ENCODE measurements around the gene MTURN.
A peak's percentile ranks its signal among the peaks of the same experiment; 100 is the strongest.

Gene MTURN

DNA sequence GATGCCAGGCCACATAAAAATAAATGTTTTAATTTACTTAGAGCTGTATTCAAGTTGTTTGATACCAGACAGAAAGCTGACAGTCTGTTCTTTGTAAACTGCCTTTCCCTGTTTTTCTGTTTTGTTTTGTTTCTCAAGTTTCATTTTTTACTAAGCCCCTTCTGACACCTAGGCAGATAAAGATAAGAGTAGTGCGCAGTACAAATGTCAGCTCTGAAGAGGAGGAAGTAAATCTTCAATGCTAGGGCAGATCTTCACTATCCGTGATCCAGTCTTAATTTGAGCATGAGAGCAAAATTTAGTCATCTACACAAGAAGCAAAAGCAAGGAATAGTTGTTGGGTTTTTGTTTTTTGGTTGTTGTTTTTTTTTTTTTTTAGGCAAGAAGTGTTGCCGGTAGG lies 27.3 kb downstream of the MTURN start:
- DNase-seq (ENCODE audit: low spot score): no peak

DNA sequence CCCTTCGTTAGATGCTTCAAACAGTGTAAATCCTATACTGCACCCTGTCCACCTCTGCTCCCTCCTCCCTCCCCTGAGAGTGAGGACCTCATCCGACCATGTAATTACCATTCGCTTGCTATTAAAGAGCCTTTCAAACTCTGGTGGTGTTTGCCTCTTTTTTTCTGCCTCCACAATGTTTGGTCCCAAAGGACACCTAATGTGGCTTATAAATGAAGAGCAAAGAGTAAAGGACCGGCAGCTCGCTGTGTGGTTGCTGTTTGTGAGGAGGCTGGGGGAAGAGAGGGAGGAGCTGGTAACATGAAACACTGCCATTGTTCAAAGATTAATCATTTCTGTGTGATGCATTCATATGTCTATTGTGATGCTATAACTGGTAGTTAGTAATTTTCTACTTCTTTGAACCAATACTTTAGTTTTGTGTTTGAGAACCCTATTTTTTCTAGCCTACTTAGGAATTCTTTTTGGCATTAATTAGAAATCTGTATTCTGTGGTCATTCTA lies 27.9 kb downstream of the MTURN start:
- peak; percentile 80 for DNase-seq (ENCODE audit: low spot score)

DNA sequence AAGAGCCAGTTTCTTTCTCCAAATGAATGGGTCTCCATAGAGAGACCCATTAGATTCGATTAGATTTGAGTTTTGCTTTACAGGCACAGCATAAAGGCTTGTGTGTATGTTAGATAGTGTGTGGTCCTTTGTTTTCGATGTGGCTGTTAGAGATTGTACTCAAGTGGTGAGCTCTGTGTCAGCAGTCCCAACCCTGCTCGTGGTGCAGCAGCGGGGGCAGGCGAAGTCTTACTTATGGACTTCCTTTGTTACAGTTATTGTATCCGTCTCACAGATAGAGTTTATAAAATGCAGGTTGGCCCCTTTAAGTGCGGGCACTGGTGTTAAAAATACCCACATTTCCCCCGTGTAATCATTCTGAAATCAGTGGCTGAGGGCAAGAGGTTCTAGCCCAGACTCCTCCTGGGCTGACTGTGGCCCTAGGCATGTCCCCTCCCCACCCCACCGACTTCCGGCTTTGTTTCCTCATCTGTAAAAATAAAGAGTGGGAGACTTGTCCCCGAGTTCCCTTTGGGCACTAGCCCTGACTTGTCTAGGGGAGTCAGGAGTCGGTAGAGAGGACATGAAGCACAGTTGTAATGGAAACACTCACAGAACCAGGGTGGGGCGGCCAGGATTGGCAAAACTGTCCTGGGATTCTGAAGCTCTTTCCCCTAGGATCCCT lies 28.6 kb downstream of the MTURN start:
- peak; percentile 83 for DNase-seq (ENCODE audit: low spot score)

DNA sequence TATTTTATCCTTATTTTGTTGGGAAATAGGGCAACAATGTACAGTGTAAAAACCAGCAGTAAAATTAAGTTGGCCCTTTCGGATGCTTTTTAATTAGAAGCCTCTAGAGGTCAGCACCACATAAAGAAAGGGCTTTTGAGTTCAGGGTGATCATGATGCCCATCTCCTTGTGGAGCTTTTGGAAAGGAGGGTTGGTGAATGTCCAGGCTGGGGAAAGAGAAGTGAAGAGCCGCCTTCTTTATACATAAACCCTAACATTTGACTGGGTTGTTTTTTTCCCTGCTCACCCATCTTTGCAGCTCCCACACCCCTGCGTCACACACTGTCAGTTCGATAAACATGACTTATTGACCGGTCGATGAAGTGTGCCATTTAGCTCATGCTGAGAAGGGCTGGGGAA lies 29.8 kb downstream of the MTURN start:
- DNase-seq (ENCODE audit: low spot score): peak; percentile 78

DNA sequence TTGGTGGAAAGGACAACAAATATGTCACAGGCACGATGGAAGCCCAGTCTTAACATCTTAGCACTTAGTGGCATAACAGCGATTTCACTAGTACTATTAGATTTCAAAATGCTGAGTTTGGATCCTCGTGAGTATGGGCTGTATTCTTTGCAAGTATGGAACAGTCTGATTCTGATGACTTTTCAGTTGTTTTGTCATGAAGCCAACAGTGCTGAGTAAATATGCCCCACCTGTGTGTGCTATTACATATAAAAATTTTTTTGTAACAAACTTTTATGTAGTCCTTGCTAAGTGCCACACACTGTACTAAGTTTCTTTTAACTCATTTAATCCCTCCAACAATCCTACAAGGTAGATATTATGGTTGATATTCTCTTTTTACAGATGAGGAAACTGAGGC lies 30.8 kb downstream of the MTURN start:
- DNase-seq (ENCODE audit: low spot score): no peak

DNA sequence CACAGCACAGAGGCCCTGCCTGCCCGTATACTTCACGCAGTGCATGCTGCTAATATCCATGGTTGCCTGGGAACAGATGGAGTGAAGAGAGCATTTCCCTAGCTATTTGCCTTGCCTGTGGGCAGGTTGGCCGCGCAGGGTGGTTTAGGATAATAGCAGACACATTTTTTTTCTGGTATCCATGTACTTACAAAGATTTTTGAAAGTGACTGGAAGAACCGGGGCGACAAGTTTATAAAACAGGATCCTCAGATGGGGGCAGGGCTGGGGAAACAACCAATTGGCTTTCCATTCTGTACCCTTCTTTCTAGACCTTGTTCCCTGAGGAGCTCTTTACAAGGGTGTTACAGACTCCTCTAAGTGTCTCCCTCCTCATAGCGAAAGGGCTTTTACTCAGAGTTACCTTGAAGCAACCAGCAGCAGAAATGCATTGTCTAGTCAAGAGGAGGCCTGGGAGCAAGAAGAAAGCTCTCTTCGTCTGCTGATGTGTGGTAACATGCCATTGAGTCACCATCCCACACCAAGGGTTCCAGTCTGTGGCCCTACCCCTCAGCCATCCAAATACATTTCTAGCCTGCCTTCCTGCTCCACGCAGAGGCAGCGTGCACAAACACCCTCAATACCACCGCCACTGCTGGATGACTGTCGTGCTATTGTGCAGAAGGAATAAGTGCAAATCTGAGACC lies 31.5 kb downstream of the MTURN start:
- DNase-seq (ENCODE audit: low spot score): no peak

DNA sequence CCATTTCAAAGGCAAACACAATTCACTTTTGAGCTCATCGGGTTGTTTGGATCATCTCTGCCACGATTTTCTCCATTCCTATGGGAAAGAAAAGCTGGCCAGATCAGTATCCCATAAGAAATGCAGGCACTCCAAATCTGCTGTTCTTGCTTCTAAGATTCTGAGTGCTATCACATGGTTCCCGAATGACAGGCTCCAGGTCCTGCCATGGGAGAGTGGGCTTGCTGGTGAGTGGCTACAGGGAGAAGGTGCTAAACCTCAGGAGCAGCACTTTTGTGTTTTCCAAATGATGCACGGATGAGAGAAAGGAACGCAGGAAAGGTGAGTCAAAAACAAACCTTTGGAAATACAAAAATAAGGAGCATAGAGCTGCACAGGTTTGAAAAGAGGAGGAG lies 32.1 kb downstream of the MTURN start:
- no peak for DNase-seq (ENCODE audit: low spot score)

DNA sequence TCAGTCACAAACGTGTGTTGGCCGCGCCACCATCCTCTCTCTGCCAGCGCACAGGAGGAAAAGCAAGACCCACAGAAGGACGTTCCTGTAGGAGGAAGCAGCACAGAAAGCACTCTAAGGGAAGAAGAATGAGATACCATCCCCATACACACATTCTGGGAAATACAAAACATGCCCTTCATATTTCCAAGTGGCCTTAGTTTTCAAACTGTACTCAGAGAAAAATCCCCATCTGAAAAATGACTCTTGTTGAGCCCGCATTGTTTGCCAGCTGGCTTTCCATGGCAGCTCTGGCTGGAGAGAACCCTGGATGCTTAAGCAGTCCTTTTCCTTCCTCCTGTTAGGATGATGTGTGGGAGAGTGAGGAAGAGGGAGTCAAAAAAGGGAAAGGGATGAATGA lies 33.1 kb downstream of the MTURN start:
- no peak for DNase-seq (ENCODE audit: low spot score)

DNA sequence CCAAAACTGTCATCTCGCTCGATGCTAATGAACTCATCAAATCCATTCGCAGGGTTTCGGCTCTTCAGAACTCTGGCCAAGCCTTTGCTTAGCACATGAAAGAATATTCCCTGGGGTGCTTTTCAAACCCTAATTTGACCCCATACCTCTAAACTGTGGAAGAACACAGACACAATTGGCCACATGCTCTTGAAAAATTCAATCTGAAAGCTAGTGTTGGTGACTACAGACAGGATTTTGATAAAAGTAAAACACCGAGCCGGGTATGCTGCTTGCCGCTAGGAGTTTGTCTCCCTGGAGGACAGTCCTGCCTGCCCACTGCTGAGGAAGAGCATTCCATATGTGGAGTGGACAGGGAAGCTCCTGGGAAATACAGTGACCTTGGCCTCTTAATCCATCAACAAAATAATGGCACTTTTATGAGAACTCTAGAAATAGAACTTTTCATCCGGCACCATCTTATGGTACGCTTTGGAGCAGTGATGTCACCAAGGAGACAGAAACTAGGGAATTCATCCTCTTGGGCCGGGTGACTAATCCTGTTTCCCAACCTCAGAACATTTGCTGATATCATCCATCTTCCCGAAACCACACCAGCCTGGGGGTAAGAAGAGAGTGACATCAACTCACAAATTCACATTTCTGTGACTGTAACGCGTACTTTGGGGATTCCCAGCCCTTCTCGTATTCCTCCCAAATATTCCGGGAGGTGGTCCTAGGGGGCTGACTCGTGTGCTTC lies 34.2 kb downstream of the MTURN start:
- DNase-seq (ENCODE audit: low spot score): no peak

DNA sequence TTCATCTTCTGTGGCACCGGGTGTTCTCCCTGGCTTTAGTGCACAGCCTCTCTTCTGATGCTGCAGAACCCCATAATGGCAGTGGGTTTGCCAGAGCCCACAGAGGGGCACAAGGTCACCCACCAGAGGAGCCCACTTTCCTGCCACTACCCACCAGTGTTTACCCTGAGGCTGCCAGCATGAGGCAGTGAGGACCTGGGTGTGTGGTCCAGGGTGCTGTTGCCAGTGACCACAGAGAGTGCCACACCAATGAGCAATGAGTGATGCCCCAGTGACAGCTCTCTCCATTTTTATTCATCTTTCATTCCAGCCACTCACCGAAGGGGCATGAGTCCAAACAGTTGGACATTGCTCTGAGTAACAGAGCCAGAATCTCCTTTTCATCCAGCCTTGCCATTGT lies 34.8 kb downstream of the MTURN start:
- no peak for DNase-seq (ENCODE audit: low spot score)

DNA sequence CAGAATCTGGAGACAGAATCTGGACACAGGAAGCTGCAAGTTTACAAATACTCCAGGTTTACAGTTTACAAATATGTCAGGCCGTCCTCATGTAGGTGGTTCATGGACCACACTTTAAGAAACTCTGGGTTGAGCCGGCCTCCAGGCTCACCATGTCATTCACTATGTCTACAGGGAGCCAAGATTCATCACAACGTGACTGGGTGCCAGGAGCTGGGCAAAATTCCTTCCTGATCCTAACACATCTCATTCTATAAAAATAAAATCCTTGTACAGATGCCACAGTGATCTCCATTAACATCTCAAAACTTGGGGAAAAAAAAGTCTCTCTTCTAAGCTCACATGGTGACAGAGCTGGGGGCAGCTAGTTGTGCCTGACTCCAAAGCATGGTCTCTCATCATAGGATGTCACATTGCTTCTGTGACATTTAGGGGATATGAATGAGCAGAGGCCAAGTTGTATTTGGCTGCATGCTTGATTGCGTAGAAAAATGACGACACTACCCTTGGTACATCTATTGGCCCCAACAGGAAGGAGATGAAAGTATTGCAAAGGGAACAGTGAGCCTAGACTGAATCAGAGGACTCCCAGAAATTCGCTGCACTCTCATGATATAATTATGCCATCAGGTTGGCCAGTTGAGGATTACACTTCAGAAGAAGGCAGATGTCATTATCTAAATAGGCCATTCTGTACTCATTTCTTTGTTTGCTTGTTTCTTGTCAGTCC lies 35.9 kb downstream of the MTURN start:
- no peak for DNase-seq (ENCODE audit: low spot score)

DNA sequence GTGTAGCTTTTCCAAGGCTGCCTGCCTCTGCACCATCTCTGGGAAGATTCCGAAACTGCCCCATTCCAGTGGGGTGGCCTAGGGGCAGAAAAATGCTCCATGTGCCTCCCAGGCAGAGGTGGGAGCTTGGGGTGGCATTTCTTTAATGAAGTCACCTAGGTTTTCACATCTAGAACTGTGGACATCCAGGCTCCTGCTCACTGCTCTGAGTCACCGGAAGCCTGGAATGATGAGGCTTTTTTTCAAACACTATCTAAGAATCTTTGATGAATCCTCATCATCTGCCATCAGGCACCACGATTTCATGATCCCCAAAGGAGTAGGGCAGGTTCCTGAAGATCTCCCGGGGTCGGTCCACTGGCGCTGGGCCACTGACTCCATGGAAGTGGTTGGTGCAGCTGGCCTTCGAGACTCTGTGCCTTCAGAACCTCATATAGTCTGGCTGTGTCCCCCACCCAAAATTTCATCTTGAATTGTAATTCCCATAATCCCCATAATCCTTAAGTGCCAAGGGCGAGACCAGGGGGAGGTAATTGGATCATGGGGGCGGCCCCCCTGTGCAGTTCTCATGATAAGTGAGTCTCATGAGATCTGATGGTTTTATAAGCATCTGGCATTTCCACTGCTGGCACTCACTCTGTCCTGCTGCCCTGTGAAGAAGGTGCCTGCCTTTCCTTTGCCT lies 37.1 kb downstream of the MTURN start:
- DNase-seq (ENCODE audit: low spot score): no peak

DNA sequence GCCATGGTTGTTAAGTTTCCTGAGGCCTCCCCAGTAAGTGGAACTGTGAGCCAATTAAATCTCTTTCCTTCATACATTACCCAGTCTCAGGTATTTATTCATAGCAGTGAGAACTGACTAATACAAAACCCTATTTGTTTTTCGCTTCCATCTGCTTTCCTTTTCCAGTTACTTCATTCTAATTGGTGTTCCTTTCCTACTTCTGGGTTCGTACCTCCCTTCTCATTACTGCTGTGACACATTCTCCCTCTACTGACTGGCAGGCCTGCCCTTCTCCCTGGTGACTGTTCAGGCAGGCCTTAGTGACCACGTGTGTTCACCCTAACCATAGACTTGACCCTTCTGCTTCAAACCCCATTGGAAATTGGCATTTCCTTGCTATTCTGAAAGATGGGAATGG lies 37.7 kb downstream of the MTURN start:
- no peak for DNase-seq (ENCODE audit: low spot score)

DNA sequence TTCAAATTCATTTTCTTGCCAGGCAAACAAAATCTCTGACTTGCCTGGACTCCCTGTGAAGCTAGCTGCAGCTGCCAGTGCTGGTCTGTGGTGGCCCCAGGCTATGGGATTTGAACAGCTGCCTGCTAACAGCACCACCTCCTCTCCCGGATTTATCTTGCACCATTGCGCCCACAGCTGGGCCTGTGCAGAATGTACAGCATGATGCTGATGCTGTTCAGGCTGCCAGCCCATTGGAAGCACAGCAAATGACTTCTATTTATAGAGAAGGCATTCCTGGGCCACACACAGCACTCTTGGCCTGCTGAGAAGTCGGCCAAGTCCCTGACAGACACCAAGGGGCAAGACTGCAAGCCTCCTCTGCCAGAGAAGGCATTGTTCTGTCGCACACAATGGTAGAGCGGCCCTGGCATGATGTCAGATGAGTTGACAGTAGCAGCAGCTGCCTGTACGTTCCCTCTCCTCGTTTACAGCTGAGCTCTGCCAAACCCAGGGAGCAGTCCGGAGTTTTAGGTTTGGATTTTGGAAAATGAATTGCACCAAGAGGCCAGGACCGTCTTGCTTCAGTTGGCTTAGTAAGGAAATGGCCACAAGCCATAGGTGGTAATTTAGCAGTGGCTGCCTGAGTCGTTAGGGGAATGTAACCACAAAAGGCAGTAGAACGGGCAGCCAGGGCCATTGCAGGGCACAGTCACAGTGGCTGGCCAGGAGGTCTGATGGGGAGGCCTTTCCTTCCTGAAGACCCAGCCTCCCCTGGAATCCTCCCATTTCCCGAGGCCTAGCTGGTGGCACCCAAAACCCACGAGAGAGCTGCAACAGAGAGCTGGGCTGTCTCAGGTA lies 38.5 kb downstream of the MTURN start:
- DNase-seq (ENCODE audit: low spot score): peak; percentile 95

DNA sequence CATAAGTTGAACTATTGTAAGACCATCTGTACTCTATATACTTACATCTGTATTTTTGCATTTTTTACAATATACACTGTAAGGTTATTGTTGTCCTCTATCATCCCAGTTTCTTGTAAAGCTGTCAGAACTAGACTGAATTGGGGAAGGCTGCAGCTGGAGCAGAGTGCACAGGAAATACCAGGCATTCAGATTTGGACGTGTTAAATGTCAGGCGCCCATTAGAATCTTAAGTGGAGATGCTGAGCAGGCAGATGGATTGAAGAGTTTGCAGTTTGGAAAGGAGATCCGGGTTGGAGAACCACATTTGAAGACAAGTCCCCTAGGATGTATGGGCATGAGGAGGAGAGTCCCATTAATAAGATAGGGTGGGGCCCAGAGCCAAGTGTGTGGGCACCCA lies 40.4 kb downstream of the MTURN start:
- DNase-seq (ENCODE audit: low spot score): no peak

DNA sequence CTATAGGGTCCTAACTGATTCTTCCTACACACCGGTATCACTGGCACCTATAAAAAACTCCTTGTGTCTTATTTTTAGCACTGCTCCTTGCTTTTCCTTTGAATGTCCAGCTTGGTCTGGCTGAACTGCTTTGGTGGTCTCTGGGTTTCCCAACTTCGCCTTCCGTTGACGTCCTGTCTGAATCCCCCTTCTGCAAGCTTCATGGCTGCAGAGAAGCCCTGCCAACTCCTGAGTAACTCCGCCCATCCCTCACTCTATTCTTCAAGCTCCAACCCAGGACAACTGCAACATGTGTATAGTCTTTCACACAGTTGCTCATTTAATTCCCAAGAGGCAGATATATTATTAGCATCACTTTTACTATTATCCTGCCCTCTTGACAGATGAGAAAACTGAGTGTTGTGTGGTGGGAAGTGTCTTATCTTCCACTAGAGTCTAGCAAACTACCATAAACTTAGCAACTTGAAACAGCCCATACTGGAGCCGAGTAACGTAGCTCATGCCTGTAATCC lies 40.9 kb downstream of the MTURN start:
- DNase-seq (ENCODE audit: low spot score): no peak

DNA sequence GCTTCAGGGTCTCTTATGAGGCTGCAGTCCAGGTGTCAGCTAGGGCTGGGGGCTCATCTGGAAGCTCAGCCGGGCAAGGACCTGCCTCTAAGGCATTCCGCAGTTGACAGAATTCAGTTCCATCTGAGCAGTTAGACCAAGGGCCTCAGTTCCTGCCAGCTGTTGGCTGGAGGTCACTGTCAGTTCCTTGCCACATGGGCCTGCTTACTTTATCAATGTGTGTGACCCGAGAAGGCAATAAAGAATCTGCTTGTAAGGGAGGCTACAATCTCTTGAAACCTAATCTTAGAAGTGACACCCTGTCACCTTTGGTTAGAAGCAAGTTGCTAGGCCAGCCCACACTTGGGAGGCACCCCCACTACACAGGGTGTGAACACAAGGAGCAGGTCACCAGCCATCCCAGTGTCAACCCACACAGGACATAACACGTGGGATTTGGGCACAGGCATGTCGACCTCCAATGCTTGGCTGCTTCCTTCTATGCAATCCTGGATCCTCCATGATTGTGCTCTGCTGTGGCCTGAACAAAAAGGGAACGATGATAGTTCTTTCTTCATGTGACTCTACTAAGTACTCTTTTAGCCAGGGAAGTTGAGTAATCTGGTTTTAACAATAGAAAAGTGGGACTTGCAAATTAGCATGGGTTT lies 41.8 kb downstream of the MTURN start:
- no peak for DNase-seq (ENCODE audit: low spot score)

DNA sequence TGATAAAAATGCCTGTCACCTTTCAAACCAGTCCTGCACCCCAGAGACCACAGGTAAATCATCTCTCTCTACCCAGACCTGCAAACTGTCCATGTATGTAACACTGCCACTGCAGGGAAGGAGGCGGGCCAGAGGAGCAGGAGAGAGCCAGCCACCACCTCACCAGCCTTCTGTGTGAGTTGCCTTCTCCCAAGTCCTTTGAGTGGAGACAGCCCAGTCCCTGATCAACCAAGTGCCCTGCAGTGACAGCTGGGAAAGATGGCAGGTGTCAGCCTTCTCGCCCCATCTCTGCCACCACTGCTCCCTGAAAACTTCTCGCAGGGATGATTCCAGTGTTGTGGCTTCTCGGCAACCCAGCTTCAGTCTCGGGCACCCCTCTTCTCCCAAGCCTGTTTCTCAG lies 42.4 kb downstream of the MTURN start:
- no peak for DNase-seq (ENCODE audit: low spot score)

DNA sequence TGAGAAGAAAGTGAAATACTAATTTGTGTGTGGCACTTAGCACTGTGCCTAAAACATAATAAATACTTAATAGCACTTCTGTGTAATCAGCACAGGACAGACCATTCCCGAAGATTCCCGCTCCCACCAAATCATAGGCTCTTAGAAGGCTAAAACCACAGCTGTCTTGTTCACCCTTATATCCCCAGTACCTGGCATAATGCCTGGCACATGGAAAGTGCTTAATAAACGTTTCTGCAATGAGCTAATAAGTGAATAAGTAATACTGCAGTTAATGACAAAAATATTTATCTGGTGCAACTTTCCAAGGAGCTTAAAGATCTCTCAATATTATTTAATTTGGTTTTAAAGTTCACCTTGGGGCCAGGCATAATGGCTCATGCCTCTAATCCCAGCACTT lies 43.2 kb downstream of the MTURN start:
- no peak for DNase-seq (ENCODE audit: low spot score)

DNA sequence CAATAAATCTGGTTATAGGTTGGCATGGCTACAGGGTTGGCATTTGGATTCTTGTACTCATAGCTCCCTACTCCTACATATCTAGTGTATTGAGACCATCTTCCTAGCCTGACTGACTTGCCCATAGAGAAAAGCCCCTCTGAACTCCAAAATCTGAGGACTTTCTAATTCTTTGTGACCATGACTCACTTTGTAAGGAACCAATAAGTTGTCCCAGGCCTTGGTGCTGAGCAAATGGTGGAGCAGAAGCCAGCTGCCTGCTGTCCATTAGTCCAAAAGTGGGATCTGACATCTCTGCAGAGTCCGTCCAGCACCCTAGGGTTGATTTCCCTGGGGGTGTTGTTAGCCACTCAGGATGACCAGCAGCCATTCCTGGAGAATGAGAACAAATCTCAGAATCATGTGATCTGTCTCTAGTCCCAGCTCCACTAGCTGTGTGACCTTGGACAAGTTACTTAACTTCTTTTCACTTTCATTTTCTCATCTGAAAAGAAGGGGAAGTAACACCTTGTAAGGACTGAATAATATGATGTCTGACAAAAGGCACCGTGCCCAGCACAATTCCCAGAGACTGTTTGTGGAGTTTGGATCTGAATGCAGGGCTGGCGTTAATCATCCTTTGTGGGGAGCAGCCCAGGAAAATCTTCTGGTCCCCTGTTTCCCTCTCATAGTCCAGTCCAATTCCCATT lies 44.1 kb downstream of the MTURN start:
- no peak for DNase-seq (ENCODE audit: low spot score)

All from putamen (tissue), 1 donor.